AG04450 (cell line): ENCODE data around the gene SH3PXD2A. TPM values are rescaled to one million over a fixed set of nuclear protein-coding genes. Genes with fewer than 3 reads are reported as not detected.

ENCODE experiments used
- CTCF ChIA-PET: fragments of 300-600, 350-600 bp; formaldehyde crosslinking; extraction: SDS; loops from one replicate; lab custom pipeline; 2022; ENCODE audit warnings: antibody characterized with exemption, inconsistent platforms; lab: Charles Lee
- POLR2A ChIA-PET: fragments of 350-600 bp; formaldehyde crosslinking; extraction: SDS; loops from one replicate; lab custom pipeline; 2021; ENCODE audit warnings: antibody characterized with exemption, inconsistent platforms; lab: Yijun Ruan, JAX
- DNase-seq: peaks from one replicate; pipeline ENCODE4 v3.0.0-alpha.2; 2011; ENCODE audit warnings: low read depth, low spot score
- H3K27ac ChIP-seq: one replicate; pipeline ENCODE4 v1.5.1; 2012; ENCODE audit warnings: low read depth, low read length, control low read depth
- H3K27me3 ChIP-seq: one replicate; pipeline ENCODE4 v1.6.0; 2012; ENCODE audit warnings: low read length; ENCODE audit not compliant: control insufficient read depth, insufficient read depth
- H3K4me3 ChIP-seq: 2 replicates; pipeline ENCODE4 v1.5.1; 2011; ENCODE audit warnings: mild to moderate bottlenecking, low read depth, low read length, control low read depth
- H3K9me3 ChIP-seq: 2 replicates; pipeline ENCODE4 v1.5.1; 2012; ENCODE audit warnings: low read length; ENCODE audit not compliant: control insufficient read depth, insufficient read depth
- CTCF ChIP-seq: IDR thresholded peaks from 2 replicates; pipeline ENCODE4 v1.5.1; 2011; ENCODE audit warnings: low read depth, low read length, control low read depth, inconsistent platforms
- polyA plus RNA-seq: library from polyadenylated mRNA; depleted of rRNA; stranded (reverse); fragments of >200 nt; gene quantifications from 2 replicates; pipeline ENCODE4 v1.2.3, GENCODE V29; 2011

Gene SH3PXD2A
- polyA plus RNA-seq, 1 experiment = 22.9 TPM

GRCh38 chr10:103627111-103627892 lies 228.1 kb downstream of the SH3PXD2A start:
- H3K27ac ChIP-seq = no peak overlapping the region
- H3K4me3 ChIP-seq = no peak overlapping the region
- ChIA-PET POLR2A (interaction anchor here (0.6 kb wide), 1 partner anchor 9 kb away, joined by 5 read pairs; no protein-coding TSS in a partner anchor), CTCF (no interaction called here)
- no peak for TF ChIP-seq CTCF
- no peaks in the 10 kb centered on the region for H3K27me3 ChIP-seq
- no peak for DNase-seq
- H3K9me3 ChIP-seq = no peaks in the 10 kb centered on the region

DNA sequence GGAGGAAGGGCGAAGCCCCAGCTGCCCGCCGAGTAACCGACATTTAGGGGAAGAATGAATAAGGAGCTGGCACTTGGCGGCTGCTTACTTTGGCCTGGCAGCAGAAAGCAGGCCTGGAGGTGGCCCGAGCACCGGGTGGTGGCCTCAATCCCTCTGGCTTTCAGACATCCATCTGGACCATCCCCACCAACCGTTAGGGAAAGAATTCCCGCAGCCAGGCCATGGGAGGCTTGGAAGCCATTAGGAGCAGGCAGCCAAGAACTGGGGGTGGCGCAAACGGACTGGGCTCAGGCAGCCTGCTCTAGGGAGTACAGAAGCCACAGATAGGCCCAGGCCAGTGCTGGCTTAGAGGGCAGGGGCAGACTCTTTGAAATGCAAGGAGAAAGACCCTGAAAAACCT lies 229.2 kb downstream of the SH3PXD2A start:
- ChIA-PET POLR2A (no interaction called here), CTCF (no interaction called here)
- no peak for TF ChIP-seq CTCF
- H3K27ac ChIP-seq = no peak overlapping the region
- H3K4me3 ChIP-seq = no peak overlapping the region
- DNase-seq = no peak
- H3K9me3 ChIP-seq = no peaks in the 10 kb centered on the region
- H3K27me3 ChIP-seq = no peaks in the 10 kb centered on the region

- CTCF ChIA-PET = no interaction called here
Measured at GRCh38 chr10:103622935-103623574, 232.3 kb downstream of the SH3PXD2A start.

GRCh38 chr10:103622286-103622685 lies 233.1 kb downstream of the SH3PXD2A start:
- Histone ChIP-seq H3K27ac (no peak overlapping the region), H3K9me3 (no peaks in the 10 kb centered on the region), H3K4me3 (no peak overlapping the region), H3K27me3 (no peaks in the 10 kb centered on the region)
- TF ChIP-seq CTCF = no peak
- DNase-seq = no peak
- POLR2A ChIA-PET = interaction anchor here (0.7 to 1.5 kb wide), 2 partner anchors 10 to 56 kb away, joined by 3 to 4 read pairs; no protein-coding TSS in a partner anchor
- CTCF ChIA-PET = no interaction called here

More at GRCh38 chr10:103622935-103623574, 232.3 kb downstream of the SH3PXD2A start:
- Histone ChIP-seq H3K4me3 (no peak overlapping the region), H3K9me3 (no peaks in the 10 kb centered on the region), H3K27me3 (no peaks in the 10 kb centered on the region), H3K27ac (no peak overlapping the region)
- POLR2A ChIA-PET = interaction anchor here (0.7 to 1.5 kb wide), 4 partner anchors 11 to 55 kb away, joined by 3 to 8 read pairs (median 4); no protein-coding TSS in a partner anchor
- no peak for TF ChIP-seq CTCF
- DNase-seq = no peak

DNA sequence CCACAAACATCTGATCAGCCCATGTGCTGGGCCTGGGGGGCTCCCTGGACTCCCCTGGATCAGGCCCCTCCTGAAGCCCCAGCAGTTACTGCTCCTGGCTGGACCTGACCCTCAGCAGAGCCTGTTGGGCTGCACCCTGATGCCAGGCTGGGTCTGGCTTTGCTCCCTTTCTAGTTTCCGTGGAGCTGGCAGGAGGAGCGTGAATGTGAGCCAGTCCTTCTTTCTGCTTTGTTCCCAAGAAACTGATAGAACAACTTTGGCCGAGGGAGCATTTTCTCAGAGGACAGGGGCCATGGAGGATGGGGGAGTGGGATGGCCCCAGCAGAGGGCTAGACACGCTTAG lies 233.6 kb downstream of the SH3PXD2A start:
- Histone ChIP-seq H3K27me3 (no peaks in the 10 kb centered on the region), H3K4me3 (no peak overlapping the region), H3K27ac (no peak overlapping the region), H3K9me3 (no peaks in the 10 kb centered on the region; the same call in 1 of the 2 replicates)
- no peak for TF ChIP-seq CTCF
- ChIA-PET POLR2A (interaction anchor here (1.5 kb wide), 1 partner anchor 56 kb away, joined by 4 read pairs; no protein-coding TSS in a partner anchor), CTCF (no interaction called here)
- no peak for DNase-seq
